GM12878 (cell line): ENCODE data around the gene VN1R5. TPM values are rescaled to one million over a fixed set of nuclear protein-coding genes. Genes with fewer than 3 reads are reported as not detected.

Experiments used
- ATAC-seq: fragments of 200-7000 bp; cut with Tn5 transposase; 3 replicates; pipeline ENCODE4 v1.9.1; 2020; ENCODE audit warnings: mild to moderate bottlenecking, moderate library complexity
- BruUV-seq: library from RNA; stranded (reverse); fragments of 400-500 nt; replicated peaks from 2 replicates; lab custom pipeline; 2021; lab: Mats Ljungman, UMichigan
- CTCF ChIA-PET: fragments of 300-600 bp; sonication (Branson Sonifier 250); formaldehyde crosslinking; extraction: SDS; loops from one replicate; lab custom pipeline; 2021; ENCODE audit warnings: inconsistent platforms; lab: Yijun Ruan, JAX
- POLR2A ChIA-PET: fragments of 350-600 bp; formaldehyde crosslinking; extraction: SDS; loops from one replicate; lab custom pipeline; 2021; ENCODE audit warnings: inconsistent platforms; lab: Charles Lee
- RAD21 ChIA-PET: fragments of 300-600 bp; sonication (Branson Sonifier 250); formaldehyde crosslinking; loops from one replicate; lab custom pipeline; 2023; ENCODE audit warnings: antibody characterized with exemption; ENCODE audit not compliant: unreplicated experiment; lab: Charles Lee
- SMC1A ChIA-PET: fragments of 300-600 bp; sonication (Branson Sonifier 250); formaldehyde crosslinking; loops from one replicate; lab custom pipeline; 2023; ENCODE audit not compliant: unreplicated experiment, uncharacterized antibody; lab: Charles Lee
- DNase-seq: peaks from one replicate; pipeline ENCODE4 v3.0.0-alpha.2; 2011; ENCODE audit warnings: low read depth, low spot score
- FAIRE-seq: peaks from 3 replicates; lab custom pipeline; 2011; peaks lifted over from hg19 to GRCh38; lab: Jason Lieb, UNC
- H2AFZ ChIP-seq: 2 replicates; pipeline ENCODE4 v1.6.0; 2011; ENCODE audit warnings: low read depth, low read length, control low read depth; ENCODE audit not compliant: control insufficient read depth
- H3K27ac ChIP-seq: 2 replicates; pipeline ENCODE4 v1.5.1; 2011; ENCODE audit warnings: control low read depth; ENCODE audit not compliant: control insufficient read depth, insufficient read depth
- H3K27me3 ChIP-seq, 2 experiments: replicated peaks in 1 of 2; 2 replicates each; pipeline versions ENCODE4 v1.6.0 to v1.6.1; 2011; ENCODE audit warnings: low read length in 1 of 2; ENCODE audit not compliant: control insufficient read depth in 2 of 2, insufficient read depth in 2 of 2
- H3K36me3 ChIP-seq, 2 experiments: 2 replicates each; pipeline ENCODE4 v1.5.1; 2011; ENCODE audit warnings: low read length in 1 of 2; ENCODE audit not compliant: control insufficient read depth in 2 of 2, insufficient read depth in 2 of 2
- H3K4me1 ChIP-seq: 2 replicates; pipeline ENCODE4 v1.6.1; 2011; ENCODE audit warnings: mild to moderate bottlenecking, low read length, moderate library complexity, mixed read lengths; ENCODE audit not compliant: control insufficient read depth, insufficient read depth
- H3K4me2 ChIP-seq: 2 replicates; pipeline ENCODE4 v1.6.0; 2011; ENCODE audit warnings: control low read depth; ENCODE audit not compliant: control insufficient read depth, insufficient read depth
- H3K4me3 ChIP-seq: fragments of 200-600 bp; sonication (generic); 2 replicates; pipeline ENCODE4 v1.5.1; 2016
- H3K79me2 ChIP-seq: 2 replicates; pipeline ENCODE4 v1.6.0; 2011; ENCODE audit warnings: low read length; ENCODE audit not compliant: control insufficient read depth, insufficient read depth
- H3K9ac ChIP-seq: 2 replicates; pipeline ENCODE4 v1.8.0; 2011; ENCODE audit warnings: low read length, control low read depth, mixed read lengths; ENCODE audit not compliant: control insufficient read depth, insufficient read depth
- H3K9me3 ChIP-seq: replicated peaks from 3 replicates; pipeline ENCODE4 v1.5.1; 2011; ENCODE audit warnings: mild to moderate bottlenecking, low read length; ENCODE audit not compliant: control insufficient read depth, insufficient read depth
- H4K20me1 ChIP-seq: 2 replicates; pipeline ENCODE4 v1.6.0; 2011; ENCODE audit not compliant: control insufficient read depth, insufficient read depth
- BRCA1 ChIP-seq: IDR thresholded peaks from 2 replicates; pipeline ENCODE4 v1.6.1; 2011; ENCODE audit warnings: low read depth, low read length, improper control_type of control experiment
- CEBPZ ChIP-seq: fragments of 150-350 bp; IDR thresholded peaks from 2 replicates; pipeline ENCODE4 v1.6.1; 2016; ENCODE audit warnings: low read depth, low read length
- MLLT1 ChIP-seq: fragments of 450-650 bp; IDR thresholded peaks from 2 replicates; pipeline ENCODE4 v1.6.1; 2016; ENCODE audit warnings: mild to moderate bottlenecking
- WGBS: methylation state at CpG from one replicate; pipeline ENCODE4 v1.1.6; 2016; ENCODE audit warnings: low lambda C conversion rate; ENCODE audit not compliant: insufficient replicate concordance, insufficient coverage; ENCODE audit errors: missing lambda C conversion rate; 5-methylcytosine and 5-hydroxymethylcytosine counted together
- in situ Hi-C: fragments of 300-500 bp; cut with MboI; formaldehyde crosslinking; loops from 9 replicates; pipeline ENCODE4 v1.14.3; 2018; ENCODE audit warnings: mixed read lengths
- intact Hi-C: fragments of 100-400 bp; cut with micrococcal nuclease; formaldehyde crosslinking; loops from one replicate; pipeline ENCODE4 v1.14.2; 2022; ENCODE audit not compliant: unreplicated experiment
- polyA plus RNA-seq, 11 experiments: library from polyadenylated mRNA; depleted of rRNA in 4 of 11; unstranded in 6 of 11; stranded (reverse) in 5 of 11; fragments of >200 nt; fragmentation: Nextera tagmentation in 4 of 11; fragmentation: Illumina TruSeq in 1 of 11; extraction: Ambion mirVana in 4 of 11; extraction: Trizol in 1 of 11; gene quantifications; 1 replicate in 1 of 11; 2 replicates in 10 of 11; pipeline versions ENCODE4 v1.2.1 to v1.2.3, GENCODE V29; 2011 to 2016; ENCODE audit warnings: inconsistent platforms in 2 of 11, missing spikeins in 2 of 11, low read depth in 1 of 11
- total RNA-seq, 4 experiments: library from RNA; depleted of rRNA in 3 of 4; stranded (reverse); fragments of >200 nt in 3 of 4; fragmentation: Illumina TruSeq in 1 of 4; extraction: Trizol in 1 of 4; gene quantifications; 2 replicates each; pipeline versions ENCODE4 v1.2.1 to v1.2.3, GENCODE V29; 2013 to 2021

Gene VN1R5
- total and polyA plus RNA-seq, 10 of the 15 experiments (the other 5 are each of a cell fraction or from before 2014, with no cell fraction given), result not detected

DNA sequence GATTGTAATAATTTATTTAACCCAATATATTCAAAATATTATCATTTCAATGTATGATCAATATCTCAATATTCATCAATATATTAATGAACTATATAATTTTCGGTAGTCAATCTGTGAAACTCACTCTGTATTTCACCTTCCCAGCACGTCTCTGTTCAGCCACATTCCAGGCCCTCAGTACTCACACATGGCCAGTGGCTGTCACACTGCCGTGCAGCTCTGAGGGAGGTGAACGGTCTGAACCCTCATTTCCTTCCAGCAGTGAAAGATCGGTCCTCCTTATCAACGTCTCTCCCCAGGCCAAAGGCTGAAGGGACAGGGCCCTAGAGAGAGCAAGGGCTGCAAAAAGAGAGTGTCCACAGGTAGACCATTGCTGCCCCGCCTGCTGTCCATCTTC lies 44.5 kb upstream of the VN1R5 start:
- 30% methylated on average over 7 of the region's 7 CpGs for WGBS

More for the DNA sequence above, 44.5 kb upstream of the VN1R5 start:
- no peak for FAIRE-seq
- ChIA-PET CTCF (interaction anchor here (0.8 to 1.1 kb wide), 6 partner anchors 11 to 179 kb away, joined by 3 to 6 read pairs (median 4); no protein-coding TSS in a partner anchor), SMC1A (interaction anchor here (0.7 to 1.4 kb wide), 8 partner anchors 12 to 1697 kb away, joined by 3 to 6 read pairs (median 3); partner anchors contain the start of gene ZNF496), RAD21 (interaction anchor here (0.9 to 1.4 kb wide), 4 partner anchors 12 to 179 kb away, joined by 3 to 9 read pairs (median 4); no protein-coding TSS in a partner anchor), POLR2A (interaction anchor here (2.0 to 2.1 kb wide), 2 partner anchors 10 to 150 kb away, joined by 5 to 6 read pairs; no protein-coding TSS in a partner anchor)
- DNase-seq, result no peak
- H3K79me2 ChIP-seq, result peaks cover 38% of the 10 kb centered on the region
- H4K20me1 ChIP-seq, result no peaks in the 10 kb centered on the region
- H3K36me3 ChIP-seq, result no peaks in the 10 kb centered on the region
- H3K27ac ChIP-seq, result no peak overlapping the region
- intact Hi-C loops, result loop anchor here (5.0 to 10.0 kb wide), 3 partner anchors 106 to 273 kb away; no protein-coding TSS in a partner anchor
- no peak for ATAC-seq
- peaks cover 21% of the 10 kb centered on the region for H3K4me1 ChIP-seq
- H3K4me2 ChIP-seq, result peak overlapping the region; percentile 61
- H3K27me3 ChIP-seq, result no peaks in the 10 kb centered on the region
- H2AFZ ChIP-seq, result no peak overlapping the region
- TF ChIP-seq BRCA1, result no peak
- peak; percentile 46; the same call in 1 of the 2 replicates for TF ChIP-seq MLLT1
- no peak for TF ChIP-seq CEBPZ
- H3K9ac ChIP-seq, result no peak overlapping the region
- BruUV-seq, result no TSS peak
- no peak overlapping the region for H3K4me3 ChIP-seq
- in situ Hi-C loops, result no loop called here
- peaks cover 3% of the 10 kb centered on the region; the same call in 2 of the 3 replicates for H3K9me3 ChIP-seq
